H9 (cell line): ENCODE results near the gene CACNA1H. TPM values are rescaled to one million over a fixed set of nuclear protein-coding genes. Genes with fewer than 3 reads are reported as not detected.
"Not testable (repeated sequence)": the region's sequence is repeated elsewhere in the genome, so short reads cannot be mapped to it uniquely, and the experiment has no call there.

Source experiments
- DNase-seq: peaks from one replicate; pipeline ENCODE4 v3.0.0-alpha.2; 2017
- H2AFZ ChIP-seq: one replicate; pipeline ENCODE4 v1.6.1; 2013; ENCODE audit warnings: mild to moderate bottlenecking, low read length, control low read depth, moderate library complexity
- H2AK5ac ChIP-seq: 2 replicates; pipeline ENCODE4 v1.6.1; 2013; ENCODE audit warnings: low read length, control low read depth, mixed read lengths; ENCODE audit not compliant: insufficient read length
- H2BK120ac ChIP-seq: one replicate; pipeline ENCODE4 v1.6.1; 2013; ENCODE audit warnings: low read depth, mild to moderate bottlenecking, low read length, control low read depth, inconsistent platforms; ENCODE audit not compliant: poor library complexity, severe bottlenecking
- H2BK12ac ChIP-seq: 2 replicates; pipeline ENCODE4 v1.6.1; 2013; ENCODE audit warnings: low read length, control low read depth, mixed read lengths, low read depth; ENCODE audit not compliant: insufficient read length
- H2BK15ac ChIP-seq: 2 replicates; pipeline ENCODE4 v1.6.1; 2013; ENCODE audit warnings: low read depth, low read length, control low read depth
- H2BK20ac ChIP-seq: one replicate; pipeline ENCODE4 v1.6.1; 2013; ENCODE audit warnings: low read depth, mild to moderate bottlenecking, low read length, control low read depth, inconsistent platforms; ENCODE audit not compliant: poor library complexity, severe bottlenecking
- H2BK5ac ChIP-seq: 2 replicates; pipeline ENCODE4 v1.6.1; 2013; ENCODE audit warnings: low read length, control low read depth, mixed read lengths; ENCODE audit not compliant: insufficient read length
- H3K14ac ChIP-seq: 2 replicates; pipeline ENCODE4 v1.6.1; 2013; ENCODE audit warnings: low read length, control low read depth; ENCODE audit not compliant: insufficient read depth
- H3K18ac ChIP-seq: 2 replicates; pipeline ENCODE4 v1.6.1; 2013; ENCODE audit warnings: low read depth, mild to moderate bottlenecking, mixed read lengths, low read length, control low read depth; ENCODE audit not compliant: insufficient read length
- H3K23ac ChIP-seq: 2 replicates; pipeline ENCODE4 v1.6.1; 2013; ENCODE audit warnings: low read length, control low read depth, mixed read lengths, low read depth; ENCODE audit not compliant: insufficient read length
- H3K23me2 ChIP-seq: 2 replicates; pipeline ENCODE4 v1.6.1; 2013; ENCODE audit warnings: low read depth, mild to moderate bottlenecking, mixed read lengths, low read length, control low read depth; ENCODE audit not compliant: insufficient read length, poor library complexity, severe bottlenecking
- H3K27ac ChIP-seq: 2 replicates; pipeline ENCODE4 v1.5.1; 2013; ENCODE audit warnings: low read length, control low read depth, mixed read lengths, low read depth; ENCODE audit not compliant: insufficient read length
- H3K27me3 ChIP-seq: 2 replicates; pipeline ENCODE4 v1.6.1; 2013; ENCODE audit warnings: low read length, control low read depth, inconsistent platforms; ENCODE audit not compliant: insufficient read depth
- H3K4ac ChIP-seq: 2 replicates; pipeline ENCODE4 v1.6.1; 2013; ENCODE audit warnings: low read depth, mild to moderate bottlenecking, control low read depth, inconsistent platforms, low read length, moderate library complexity
- H3K4me1 ChIP-seq: 2 replicates; pipeline ENCODE4 v1.6.1; 2013; ENCODE audit warnings: low read length, control low read depth, inconsistent platforms; ENCODE audit not compliant: insufficient read depth
- H3K4me2 ChIP-seq: 2 replicates; pipeline ENCODE4 v1.6.1; 2013; ENCODE audit warnings: low read length, control low read depth, mixed read lengths; ENCODE audit not compliant: insufficient read length, insufficient read depth
- H3K56ac ChIP-seq: 2 replicates; pipeline ENCODE4 v1.6.1; 2013; ENCODE audit warnings: low read depth, mild to moderate bottlenecking, mixed read lengths, low read length, control low read depth; ENCODE audit not compliant: insufficient read length
- H3K79me1 ChIP-seq: 2 replicates; pipeline ENCODE4 v1.6.1; 2013; ENCODE audit warnings: low read depth, mild to moderate bottlenecking, moderate library complexity, low read length, control low read depth, inconsistent platforms; ENCODE audit not compliant: insufficient read depth, poor library complexity, severe bottlenecking
- H3K79me2 ChIP-seq: 2 replicates; pipeline ENCODE4 v1.6.1; 2013; ENCODE audit warnings: low read length, control low read depth, inconsistent platforms; ENCODE audit not compliant: insufficient read depth
- H3K9ac ChIP-seq: 2 replicates; pipeline ENCODE4 v1.6.1; 2013; ENCODE audit warnings: low read length, control low read depth, mixed read lengths; ENCODE audit not compliant: insufficient read length; ENCODE audit errors: extremely low read depth
- H3K9me3 ChIP-seq: one replicate; pipeline ENCODE4 v1.6.1; 2013; ENCODE audit warnings: low read depth, low read length, inconsistent platforms; ENCODE audit not compliant: control insufficient read depth
- H3T11ph ChIP-seq: one replicate; pipeline ENCODE4 v1.6.1; 2013; ENCODE audit warnings: mild to moderate bottlenecking, low read length, control low read depth, inconsistent platforms
- H4K20me1 ChIP-seq: one replicate; pipeline ENCODE4 v1.6.1; 2013; ENCODE audit not compliant: control insufficient read depth, insufficient read length, insufficient read depth
- H4K5ac ChIP-seq: 2 replicates; pipeline ENCODE4 v1.6.1; 2013; ENCODE audit warnings: low read depth, mild to moderate bottlenecking, mixed read lengths, low read length, control low read depth; ENCODE audit not compliant: insufficient read length
- H4K8ac ChIP-seq: replicated peaks from 2 replicates; pipeline ENCODE4 v1.6.1; 2013; ENCODE audit warnings: low read length, control low read depth, mixed read lengths, low read depth; ENCODE audit not compliant: insufficient read length
- H4K91ac ChIP-seq: 2 replicates; pipeline ENCODE4 v1.6.1; 2013; ENCODE audit warnings: low read depth, mild to moderate bottlenecking, moderate library complexity, mixed read lengths, low read length, control low read depth; ENCODE audit not compliant: insufficient read length
- H3K27ac Mint-ChIP-seq, 3 experiments: 2 replicates in 2 of 3; 3 replicates in 1 of 3; pipeline ENCODE4 v1.8.0; 2020 to 2021; ENCODE audit warnings: mixed read lengths in 3 of 3, mild to moderate bottlenecking in 1 of 3, moderate library complexity in 1 of 3
- H3K27me3 Mint-ChIP-seq: 2 replicates; pipeline ENCODE4 v1.8.0; 2021; ENCODE audit warnings: low read depth, mild to moderate bottlenecking, moderate library complexity, mixed read lengths
- H3K36me3 Mint-ChIP-seq, 3 experiments: 2 replicates in 2 of 3; 3 replicates in 1 of 3; pipeline ENCODE4 v1.8.0; 2020 to 2021; ENCODE audit warnings: low read depth in 3 of 3, mixed read lengths in 3 of 3; ENCODE audit not compliant: insufficient read depth in 1 of 3
- H3K4me1 Mint-ChIP-seq, 2 experiments: 2 replicates each; pipeline ENCODE4 v1.8.0; 2020; ENCODE audit warnings: mixed read lengths in 2 of 2
- H3K4me3 Mint-ChIP-seq, 2 experiments: 2 replicates in 1 of 2; 3 replicates in 1 of 2; pipeline ENCODE4 v1.8.0; 2020 to 2021; ENCODE audit warnings: mild to moderate bottlenecking in 2 of 2, mixed read lengths in 2 of 2, moderate library complexity in 1 of 2
- H3K9me3 Mint-ChIP-seq, 2 experiments: 2 replicates in 1 of 2; 3 replicates in 1 of 2; pipeline ENCODE4 v1.8.0; 2020; ENCODE audit warnings: mild to moderate bottlenecking in 2 of 2, mixed read lengths in 2 of 2, moderate library complexity in 1 of 2
- WGBS: extraction: QIAGEN DNeasy Blood & Tissue Kit; methylation state at CpG from one replicate; pipeline ENCODE4 v1.1.7; 2013; ENCODE audit warnings: missing lambda C conversion rate, low lambda C conversion rate, mixed read lengths; ENCODE audit not compliant: insufficient read length; ENCODE audit errors: extremely low coverage; 5-methylcytosine and 5-hydroxymethylcytosine counted together
- total RNA-seq: library from RNA; stranded (reverse); gene quantifications from 2 replicates; pipeline ENCODE4 v1.2.1, GENCODE V29; 2021

Gene CACNA1H
- total RNA-seq, 1 experiment from 2014 or later, result 43.3 TPM

DNA sequence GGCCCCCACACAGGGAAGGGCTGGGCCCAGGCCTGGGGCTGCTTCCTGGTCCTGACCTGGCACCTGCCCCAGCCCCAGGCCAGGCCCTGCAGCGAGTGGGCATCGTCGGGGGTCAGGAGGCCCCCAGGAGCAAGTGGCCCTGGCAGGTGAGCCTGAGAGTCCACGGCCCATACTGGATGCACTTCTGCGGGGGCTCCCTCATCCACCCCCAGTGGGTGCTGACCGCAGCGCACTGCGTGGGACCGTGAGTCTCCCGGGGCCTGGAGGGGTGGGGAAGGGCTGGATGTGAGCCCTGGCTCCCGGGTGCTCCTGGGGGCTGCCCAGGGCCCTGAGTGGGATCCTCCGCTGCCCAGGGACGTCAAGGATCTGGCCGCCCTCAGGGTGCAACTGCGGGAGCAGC, 88.2 kb downstream of the CACNA1H start:
- WGBS, result no CpG with 5 or more reads among the region's 15 CpGs
- not testable (repeated sequence) for H2BK12ac ChIP-seq, H3K18ac ChIP-seq, H3K4ac ChIP-seq, H3K9me3 Mint-ChIP-seq, H3K27me3 ChIP-seq, H4K8ac ChIP-seq, H3K36me3 Mint-ChIP-seq, H3K79me2 ChIP-seq, H4K20me1 ChIP-seq, H2BK120ac ChIP-seq, H3K4me2 ChIP-seq, H3K9ac ChIP-seq, H2AK5ac ChIP-seq, H3K27ac ChIP-seq, H2BK5ac ChIP-seq, H3K79me1 ChIP-seq, H3K23ac ChIP-seq, H3K4me3 Mint-ChIP-seq, H3K4me1 ChIP-seq, H4K5ac ChIP-seq, H3K14ac ChIP-seq, DNase-seq, H2BK15ac ChIP-seq, H4K91ac ChIP-seq, H3K23me2 ChIP-seq, H2BK20ac ChIP-seq, H2AFZ ChIP-seq, H3K56ac ChIP-seq, H3K9me3 ChIP-seq, H3T11ph ChIP-seq, H3K27ac Mint-ChIP-seq
- H3K27me3 Mint-ChIP-seq, result peaks cover 33% of the 10 kb centered on the region
- H3K4me1 Mint-ChIP-seq, result peaks cover 0 to 13% of the 10 kb centered on the region in 2 experiments; a peak in 3 of 4 replicates

DNA sequence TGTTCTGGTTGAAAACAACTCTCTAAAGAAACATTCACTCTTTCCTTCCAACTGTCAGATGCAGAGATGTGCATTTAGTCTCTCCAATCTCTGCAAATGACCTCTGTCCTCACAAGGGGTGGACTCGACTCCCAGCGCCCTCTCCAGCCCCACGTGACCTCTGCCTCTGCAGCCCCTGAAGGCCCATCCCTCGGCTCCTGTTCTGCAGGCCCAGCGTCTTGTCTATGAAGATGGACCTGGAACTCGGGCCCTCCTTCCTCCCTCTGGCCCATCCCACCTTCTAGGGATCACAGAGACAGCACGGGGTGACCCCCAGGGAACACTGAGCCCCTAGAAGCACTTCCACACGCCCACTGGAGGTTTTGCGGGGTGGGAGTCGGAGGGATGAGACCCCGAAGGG, 90.5 kb downstream of the CACNA1H start:
- H3K14ac ChIP-seq, H2AK5ac ChIP-seq, H4K20me1 ChIP-seq, H3K4ac ChIP-seq, H2BK12ac ChIP-seq, H3K18ac ChIP-seq, H3K27me3 ChIP-seq, H4K8ac ChIP-seq, H2AFZ ChIP-seq, H3K23me2 ChIP-seq, H3K27ac ChIP-seq, H3K36me3 Mint-ChIP-seq, H2BK15ac ChIP-seq, H3K4me1 Mint-ChIP-seq, H3K4me1 ChIP-seq, H3K4me3 Mint-ChIP-seq, H3T11ph ChIP-seq, DNase-seq, H3K56ac ChIP-seq, H2BK120ac ChIP-seq, H3K9me3 Mint-ChIP-seq, H3K4me2 ChIP-seq, H2BK5ac ChIP-seq, H3K9ac ChIP-seq, H4K91ac ChIP-seq, H3K23ac ChIP-seq, H4K5ac ChIP-seq, H2BK20ac ChIP-seq, H3K79me1 ChIP-seq, H3K79me2 ChIP-seq, H3K9me3 ChIP-seq: not testable (repeated sequence)
- peak overlapping the region in 1 of 3 experiments; percentile 70; a peak in 1 of 7 replicates for H3K27ac Mint-ChIP-seq
- no CpG with 5 or more reads among the region's 11 CpGs for WGBS
- peaks cover 48% of the 10 kb centered on the region for H3K27me3 Mint-ChIP-seq
